ENCODE measurements around the gene VLDLR. TPM values are rescaled to one million over a fixed set of nuclear protein-coding genes. Genes with fewer than 3 reads are reported as not detected.

The VLDLR gene
- total and polyA plus RNA-seq, 2 of the 8 experiments (the other 6 are each of a cell fraction or from before 2014, with no cell fraction given) = 24.2 to 49.1 TPM

DNA sequence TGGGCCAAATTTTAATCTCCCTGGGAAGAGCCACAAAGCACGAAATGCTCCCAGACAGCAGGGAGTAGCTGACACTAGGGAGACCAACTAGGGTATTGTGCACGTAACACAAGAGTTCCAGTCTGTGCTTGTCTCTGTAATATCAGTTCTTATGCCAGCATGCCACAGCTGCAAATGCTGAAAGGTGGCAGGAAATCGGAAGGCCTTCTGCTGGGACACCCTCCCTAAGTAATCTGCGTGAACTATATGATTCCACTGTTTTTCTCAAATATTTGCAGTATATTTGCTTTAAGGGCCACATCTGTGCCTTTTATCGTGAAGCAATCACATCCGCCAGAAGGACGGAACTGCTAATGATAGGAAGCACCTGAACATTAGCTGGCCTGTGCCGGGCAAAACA is 12.6 kb downstream of the VLDLR start:
- no peak overlapping the region for H3K27ac ChIP-seq (ENCODE audit: low read depth, low read length)
- no peak overlapping the region for H3K14ac ChIP-seq (ENCODE audit: insufficient read length)
- H2AFZ ChIP-seq (ENCODE audit: low read length) = no peak overlapping the region
- no peak overlapping the region for H2BK5ac ChIP-seq (ENCODE audit: low read depth, low read length)
- no peak overlapping the region for H2BK15ac ChIP-seq (ENCODE audit: low read length)
- no peaks in the 10 kb centered on the region for H3K27me3 ChIP-seq (replicated peaks in 1 of 4; ENCODE audit: control insufficient read depth in 3 of 4, extremely low read depth in 1 of 4, insufficient read depth in 3 of 4, low read length in 3 of 4)
- H2BK12ac ChIP-seq (ENCODE audit: low read depth, low read length) = no peak overlapping the region
- no peak overlapping the region for H3K23ac ChIP-seq (ENCODE audit: insufficient read length)
- ChIA-PET POLR2A (ENCODE audit: partially characterized antibody) (interaction anchor here (1.0 to 1.9 kb wide), 3 partner anchors 9 to 12 kb away, joined by 3 to 5 read pairs (median 4); no protein-coding TSS in a partner anchor), CTCF (ENCODE audit: partially characterized antibody) (interaction anchor here (0.7 to 2.4 kb wide), 8 partner anchors 13 to 407 kb away, joined by 3 to 8 read pairs (median 4); no protein-coding TSS in a partner anchor)
- no peak overlapping the region for H3K18ac ChIP-seq (ENCODE audit: extremely low read depth, low read length)
- FAIRE-seq (no peak), DNase-seq (ENCODE audit: low read depth in 1 of 2, low spot score in 2 of 2) (no peak)
- peaks cover 8% of the 10 kb centered on the region; the same call in 1 of the 2 replicates for H3K79me1 ChIP-seq (ENCODE audit: low read depth, low read length)
- whole genome bisulfite sequencing, 2 experiments (ENCODE audit: extremely low coverage in 1 of 2, insufficient coverage in 1 of 2, insufficient read length in 1 of 2, insufficient replicate concordance in 2 of 2, low coverage in 1 of 2, low lambda C conversion rate in 2 of 2, missing lambda C conversion rate in 1 of 2) = 93% methylated on average over 8 of the region's 8 CpGs; no CpG with 5 or more reads in 1 of the 2 experiments
- H4K91ac ChIP-seq (replicated peaks; ENCODE audit: insufficient read length, low read length) = no peak overlapping the region
- H3K23me2 ChIP-seq (ENCODE audit: low read depth, low read length) = no peaks in the 10 kb centered on the region; the same call in 1 of the 2 replicates
- no peak overlapping the region for H2BK120ac ChIP-seq (replicated peaks; ENCODE audit: low read depth, low read length)
- no peaks in the 10 kb centered on the region for H3K9me3 ChIP-seq (ENCODE audit: insufficient read depth in 2 of 2, low read depth in 1 of 2, low read length in 1 of 2)
- peaks cover 0 to 11% (median 1%) of the 10 kb centered on the region in 4 experiments; a peak in 3 of 7 replicates for H3K4me1 ChIP-seq (replicated peaks in 1 of 4; ENCODE audit: control insufficient read depth in 3 of 4, insufficient read depth in 4 of 4, low read length in 3 of 4)
- H3K9ac ChIP-seq (replicated peaks in 1 of 4; ENCODE audit: extremely low read depth in 1 of 4, low read depth in 3 of 4, low read length in 3 of 4) = no peak overlapping the region
- TF ChIP-seq, protein P1, sequence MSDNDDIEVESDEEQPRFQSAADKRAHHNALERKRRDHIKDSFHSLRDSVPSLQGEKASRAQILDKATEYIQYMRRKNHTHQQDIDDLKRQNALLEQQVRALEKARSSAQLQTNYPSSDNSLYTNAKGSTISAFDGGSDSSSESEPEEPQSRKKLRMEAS (IDR thresholded peaks at IDR 0.05) = no peak
- no peak for TF ChIP-seq GABPA (IDR thresholded peaks at IDR 0.05; ENCODE audit: borderline replicate concordance, insufficient read depth, low read length)
- no peak for TF ChIP-seq NANOG (IDR thresholded peaks at IDR 0.05; ENCODE audit: insufficient read depth, low read depth, low read length, poor library complexity, severe bottlenecking)
- TF ChIP-seq RXRA (IDR thresholded peaks at IDR 0.05; ENCODE audit: insufficient read depth, low read depth, low read length) = no peak
- no peak for TF ChIP-seq CTBP2 (IDR thresholded peaks at IDR 0.05; ENCODE audit: borderline replicate concordance, insufficient read depth, insufficient read length, low read length)
- TF ChIP-seq SUZ12 (IDR thresholded peaks at IDR 0.05; ENCODE audit: low read length) = no peak
- no peak for TF ChIP-seq HDAC6 (IDR thresholded peaks at IDR 0.05; ENCODE audit: low read depth, low read length)
- TF ChIP-seq SRF (IDR thresholded peaks at IDR 0.05; ENCODE audit: low read depth, low read length) = no peak
- no peak for TF ChIP-seq SAP30 (IDR thresholded peaks at IDR 0.05; ENCODE audit: insufficient read depth, insufficient replicate concordance, low read length)
- H2BK20ac ChIP-seq (ENCODE audit: low read length) = no peak overlapping the region
- H2AK5ac ChIP-seq (ENCODE audit: low read depth, low read length) = no peak overlapping the region
- H4K20me1 ChIP-seq (replicated peaks in 1 of 2; ENCODE audit: control insufficient read depth in 1 of 2, insufficient read depth in 2 of 2, low read length in 2 of 2) = peaks cover 3% of the 10 kb centered on the region in 2 experiments
- no peak overlapping the region for H3K4me2 ChIP-seq (ENCODE audit: insufficient read depth in 1 of 2, low read depth in 2 of 2, low read length in 2 of 2)
- no peak overlapping the region for H4K8ac ChIP-seq (ENCODE audit: extremely low read depth, insufficient read depth, low read length)
- H3K56ac ChIP-seq (replicated peaks; ENCODE audit: insufficient read length, low read depth, low read length) = no peak overlapping the region
- peaks cover 0 to 64% of the 10 kb centered on the region in 2 experiments; a peak in 3 of 4 replicates for H3K79me2 ChIP-seq (ENCODE audit: control insufficient read depth in 1 of 2, insufficient read depth in 2 of 2, low read length in 2 of 2)
- no peak overlapping the region for H3K4ac ChIP-seq (replicated peaks; ENCODE audit: insufficient read length, low read depth, low read length)
- no peak overlapping the region for H3K4me3 ChIP-seq (ENCODE audit: extremely low read depth in 1 of 4, insufficient read depth in 2 of 4, low read depth in 3 of 4, low read length in 4 of 4)
- H3K36me3 ChIP-seq (ENCODE audit: control insufficient read depth in 2 of 4, insufficient read depth in 4 of 4, low read length in 3 of 4) = peaks cover 4 to 24% (median 12%) of the 10 kb centered on the region in 4 experiments; a peak in 5 of 8 replicates
- no peak overlapping the region for H4K5ac ChIP-seq (ENCODE audit: insufficient read length, low read depth, low read length)
